ENCODE results near the gene KHDRBS2. TPM values are rescaled to one million over a fixed set of nuclear protein-coding genes. Genes with fewer than 3 reads are reported as not detected.

KHDRBS2 gene
- total and polyA plus RNA-seq, 2 donors (not counting 3 experiments of a cell fraction or from before 2014, with no cell fraction given) = not detected

DNA sequence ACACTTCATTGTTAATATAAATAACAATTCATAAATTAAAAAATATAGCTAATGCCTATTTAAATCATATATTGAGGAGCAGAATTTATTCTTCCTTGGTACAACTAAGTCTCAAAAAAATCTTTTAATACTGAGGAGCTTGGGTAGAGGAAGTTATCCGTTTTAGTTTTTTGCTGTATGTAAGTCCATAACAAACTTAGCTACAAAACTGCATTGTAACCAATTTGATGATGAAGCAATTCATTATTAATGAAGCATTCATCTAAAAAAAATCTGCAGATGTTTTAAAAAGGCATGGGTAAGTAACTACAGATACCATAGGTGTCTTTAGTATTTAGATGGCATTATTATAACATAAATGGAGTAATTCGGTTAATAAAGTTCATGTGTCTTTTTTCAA lies 1.3 kb downstream of the KHDRBS2 start:
- no peaks in the 10 kb centered on the region for H3K9me1 ChIP-seq (replicated peaks; ENCODE audit: control insufficient read depth, extremely low read depth, insufficient read depth, low read length)
- CTCF ChIA-PET = no interaction called here
- no peak for TF ChIP-seq GATA2 (IDR thresholded peaks at IDR 0.05; ENCODE audit: insufficient read depth, insufficient read length, low read depth, low read length)
- TF ChIP-seq EZH2 (IDR thresholded peaks at IDR 0.05; ENCODE audit: borderline replicate concordance, low read depth, low read length, severe bottlenecking) = no peak
- TF ChIP-seq POLR2AphosphoS5 (IDR thresholded peaks at IDR 0.05; ENCODE audit: insufficient read depth, low read depth, low read length) = no peak
- TF ChIP-seq JUN (IDR thresholded peaks at IDR 0.05; ENCODE audit: borderline replicate concordance, insufficient read depth, insufficient read length, low read depth) = no peak
- TF ChIP-seq, protein P1, sequence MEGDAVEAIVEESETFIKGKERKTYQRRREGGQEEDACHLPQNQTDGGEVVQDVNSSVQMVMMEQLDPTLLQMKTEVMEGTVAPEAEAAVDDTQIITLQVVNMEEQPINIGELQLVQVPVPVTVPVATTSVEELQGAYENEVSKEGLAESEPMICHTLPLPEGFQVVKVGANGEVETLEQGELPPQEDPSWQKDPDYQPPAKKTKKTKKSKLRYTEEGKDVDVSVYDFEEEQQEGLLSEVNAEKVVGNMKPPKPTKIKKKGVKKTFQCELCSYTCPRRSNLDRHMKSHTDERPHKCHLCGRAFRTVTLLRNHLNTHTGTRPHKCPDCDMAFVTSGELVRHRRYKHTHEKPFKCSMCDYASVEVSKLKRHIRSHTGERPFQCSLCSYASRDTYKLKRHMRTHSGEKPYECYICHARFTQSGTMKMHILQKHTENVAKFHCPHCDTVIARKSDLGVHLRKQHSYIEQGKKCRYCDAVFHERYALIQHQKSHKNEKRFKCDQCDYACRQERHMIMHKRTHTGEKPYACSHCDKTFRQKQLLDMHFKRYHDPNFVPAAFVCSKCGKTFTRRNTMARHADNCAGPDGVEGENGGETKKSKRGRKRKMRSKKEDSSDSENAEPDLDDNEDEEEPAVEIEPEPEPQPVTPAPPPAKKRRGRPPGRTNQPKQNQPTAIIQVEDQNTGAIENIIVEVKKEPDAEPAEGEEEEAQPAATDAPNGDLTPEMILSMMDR (IDR thresholded peaks at IDR 0.05; ENCODE audit: extremely low read depth in 1 of 2, insufficient read depth in 1 of 2, low read depth in 1 of 2, low read length in 2 of 2) = no peak
- no peak for TF ChIP-seq FOS (IDR thresholded peaks at IDR 0.05; ENCODE audit: borderline replicate concordance, insufficient read depth, low read length)
- TF ChIP-seq MYC (IDR thresholded peaks at IDR 0.05; ENCODE audit: low read depth, low read length) = no peak
- no peak for TF ChIP-seq POLR2A (IDR thresholded peaks at IDR 0.05; ENCODE audit: low read depth, low read length)
- TF ChIP-seq, protein P2, sequence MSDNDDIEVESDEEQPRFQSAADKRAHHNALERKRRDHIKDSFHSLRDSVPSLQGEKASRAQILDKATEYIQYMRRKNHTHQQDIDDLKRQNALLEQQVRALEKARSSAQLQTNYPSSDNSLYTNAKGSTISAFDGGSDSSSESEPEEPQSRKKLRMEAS (IDR thresholded peaks at IDR 0.05; ENCODE audit: insufficient read depth, insufficient read length) = no peak
- H3K79me2 ChIP-seq (ENCODE audit: control insufficient read depth, insufficient read depth, low read length) = no peaks in the 10 kb centered on the region
- H3K4me1 ChIP-seq (ENCODE audit: control insufficient read depth, extremely low read depth, insufficient read depth, low read length) = no peaks in the 10 kb centered on the region
- POLR2A ChIA-PET = no interaction called here
- no peaks in the 10 kb centered on the region for H3K9me3 ChIP-seq (replicated peaks; ENCODE audit: control insufficient read depth, insufficient read depth, low read length)
- dilution Hi-C loops (cut with MboI; ENCODE audit: extremely low pct_ligation_motif_present, low sequenced_read_pairs) (no loop called here), intact Hi-C loops (cut with micrococcal nuclease) (no loop called here)
- DNase-seq (ENCODE audit: low read depth, low spot score) = no peak
- BruUV-seq (replicated peaks) = no TSS peak
- H4K20me1 ChIP-seq (replicated peaks; ENCODE audit: control insufficient read depth, extremely low read depth, insufficient read depth, low read length) = no peaks in the 10 kb centered on the region
- no peak overlapping the region for H3K4me3 ChIP-seq (replicated peaks in 1 of 3; ENCODE audit: insufficient read depth in 1 of 3, low read depth in 1 of 3, low read length in 3 of 3)
- no peak overlapping the region for H3K4me2 ChIP-seq (ENCODE audit: insufficient read depth, low read length)
- H3K36me3 ChIP-seq (ENCODE audit: control insufficient read depth in 2 of 2, extremely low read depth in 1 of 2, insufficient read depth in 2 of 2, low read length in 2 of 2) = no peaks in the 10 kb centered on the region
- H3K9ac ChIP-seq (replicated peaks; ENCODE audit: extremely low read depth, insufficient read depth, low read length) = no peak overlapping the region
- no peak for FAIRE-seq
- H2AFZ ChIP-seq (ENCODE audit: low read depth, low read length) = no peak overlapping the region
- H3K27ac ChIP-seq (ENCODE audit: insufficient read depth, low read depth, low read length) = no peak overlapping the region
- no peaks in the 10 kb centered on the region for H3K27me3 ChIP-seq (ENCODE audit: control insufficient read depth in 2 of 2, insufficient read depth in 2 of 2, low read length in 2 of 2)

All from endothelial cell of umbilical vein (primary cell).